Upper lobe of left lung (tissue), 4 donors: ENCODE results near the gene ERC1.

Source experiments
- CTCF ChIP-seq, 6 experiments: fragments of 450-650 bp in 4 of 6; fragments of 200-600 bp in 2 of 6; sonication (generic) in 2 of 6; IDR thresholded peaks; one replicate each; pipeline ENCODE4 v1.5.1; 2016 to 2019; ENCODE audit warnings: antibody characterized with exemption in 6 of 6
- POLR2A ChIP-seq, 4 donors: fragments of 450-650 bp; IDR thresholded peaks; one replicate each; pipeline ENCODE4 v1.5.1; 2016 to 2017; ENCODE audit warnings: antibody characterized with exemption in 4 of 4, mild to moderate bottlenecking in 2 of 4
- POLR2AphosphoS5 ChIP-seq, 2 donors: sonication (generic); formaldehyde crosslinking; IDR thresholded peaks; one replicate each; pipeline ENCODE4 v1.5.1; 2017; ENCODE audit warnings: antibody characterized with exemption in 2 of 2

GRCh38 chr12:1291601-1292332 lies 300.7 kb downstream of the ERC1 start:
- TF ChIP-seq CTCF (IDR thresholded peaks at IDR 0.05) (no peak), POLR2AphosphoS5 (IDR thresholded peaks at IDR 0.05) (no peak), POLR2A (IDR thresholded peaks at IDR 0.05) (no peak)
